Right renal cortex interstitium (tissue), 3 donors: Measurements from ENCODE around the gene ZNF117. TPM values are rescaled to one million over a fixed set of nuclear protein-coding genes. Genes with fewer than 3 reads are reported as not detected.
"Not testable (repeated sequence)": the region's sequence is repeated elsewhere in the genome, so short reads cannot be mapped to it uniquely, and the experiment has no call there.

Experiments used
- DNase-seq, 3 donors: peaks; one replicate each; pipeline ENCODE4 v3.0.0-alpha.2; 2013; ENCODE audit warnings: low read depth in 3 of 3, low spot score in 2 of 3
- polyA plus RNA-seq, 3 donors: library from polyadenylated mRNA; unstranded; fragments of 120-200 nt; gene quantifications; one replicate each; pipeline ENCODE4 v1.2.1, GENCODE V29; 2013; ENCODE audit not compliant: insufficient read length in 3 of 3

ZNF117 gene
- polyA plus RNA-seq, 3 donors = 23.5 to 26.7 (median 24.4) TPM

- no peak for DNase-seq
These were observed 6.5 kb upstream of the ZNF117 start for GRCh38 chr7:64997164-64997908.

GRCh38 chr7:64996305-64996704, 5.5 kb upstream of the ZNF117 start:
- no peak for DNase-seq

GRCh38 chr7:64993901-64994300, 3.1 kb upstream of the ZNF117 start:
- DNase-seq = no peak

- DNase-seq = no peak
These were observed 2.1 kb upstream of the ZNF117 start for GRCh38 chr7:64992971-64993370.

- no peak for DNase-seq
These were observed 620 bp downstream of the ZNF117 start for GRCh38 chr7:64990216-64990615.

GRCh38 chr7:64978497-64979203, 12.2 kb downstream of the ZNF117 start:
- no peak for DNase-seq

GRCh38 chr7:64965594-64965993, 25.2 kb downstream of the ZNF117 start:
- no peak for DNase-seq

GRCh38 chr7:64959072-64959747, 31.6 kb downstream of the ZNF117 start:
- no peak for DNase-seq

GRCh38 chr7:64951250-64951848, 39.5 kb downstream of the ZNF117 start:
- peak; percentile 15 to 45 (median 36) for DNase-seq

GRCh38 chr7:64950673-64951072, 40.2 kb downstream of the ZNF117 start:
- DNase-seq = not testable (repeated sequence)

- DNase-seq = not testable (repeated sequence)
These were observed 42.1 kb downstream of the ZNF117 start for GRCh38 chr7:64948774-64949173.

- no peak for DNase-seq
These were observed 43.4 kb downstream of the ZNF117 start for GRCh38 chr7:64947252-64948000.

GRCh38 chr7:64946772-64947171, 44.1 kb downstream of the ZNF117 start:
- DNase-seq = no peak

GRCh38 chr7:64945503-64946175, 45.2 kb downstream of the ZNF117 start:
- DNase-seq = no peak

- DNase-seq = not testable (repeated sequence)
These were observed 46.0 kb downstream of the ZNF117 start for GRCh38 chr7:64944667-64945502.

GRCh38 chr7:64940021-64940420, 50.8 kb downstream of the ZNF117 start:
- not testable (repeated sequence) for DNase-seq

- DNase-seq = no peak
These were observed 52.3 kb downstream of the ZNF117 start for GRCh38 chr7:64938540-64938939.

- no peak for DNase-seq
These were observed 56.4 kb downstream of the ZNF117 start for GRCh38 chr7:64934478-64934877.
